GM23338 (cell line): ENCODE measurements around the gene SERAC1. TPM values are rescaled to one million over a fixed set of nuclear protein-coding genes. Genes with fewer than 3 reads are reported as not detected.

Experiments used
- ATAC-seq: fragments of 200-7000 bp; cut with Tn5 transposase; 3 replicates; pipeline ENCODE4 v1.9.1; 2020
- DNase-seq: peaks from one replicate; pipeline ENCODE4 v3.0.0-alpha.2; 2015; ENCODE audit warnings: low spot score
- H2AFZ ChIP-seq: fragments of 200-600 bp; sonication (generic); 2 replicates; pipeline ENCODE4 v1.8.0; 2016; ENCODE audit warnings: antibody characterized with exemption, mild to moderate bottlenecking, moderate library complexity
- H3F3A ChIP-seq: fragments of 200-600 bp; sonication (generic); replicated peaks from 2 replicates; pipeline ENCODE4 v1.8.0; 2017; ENCODE audit warnings: antibody characterized with exemption, mixed run types, low read depth
- H3K27ac ChIP-seq: fragments of 200-600 bp; sonication (generic); 2 replicates; pipeline ENCODE4 v1.6.1; 2016; ENCODE audit warnings: low read depth
- H3K27me3 ChIP-seq: fragments of 200-600 bp; sonication (generic); 2 replicates; pipeline ENCODE4 v1.8.0; 2016; ENCODE audit warnings: mild to moderate bottlenecking, mixed run types, moderate library complexity; ENCODE audit not compliant: insufficient read depth
- H3K36me3 ChIP-seq: fragments of 200-600 bp; sonication (generic); 2 replicates; pipeline ENCODE4 v1.8.0; 2016; ENCODE audit warnings: mild to moderate bottlenecking; ENCODE audit not compliant: insufficient read depth
- H3K4me1 ChIP-seq: fragments of 200-600 bp; sonication (generic); 2 replicates; pipeline ENCODE4 v1.8.0; 2016; ENCODE audit warnings: mild to moderate bottlenecking, moderate library complexity; ENCODE audit not compliant: insufficient read depth
- H3K4me2 ChIP-seq: fragments of 200-600 bp; sonication (generic); 2 replicates; pipeline ENCODE4 v1.7.1; 2017; ENCODE audit warnings: mixed run types
- H3K4me3 ChIP-seq: fragments of 200-600 bp; sonication (generic); 2 replicates; pipeline ENCODE4 v1.6.1; 2016; ENCODE audit warnings: mixed run types
- H3K79me2 ChIP-seq: fragments of 200-600 bp; sonication (generic); replicated peaks from 2 replicates; pipeline ENCODE4 v1.8.0; 2017; ENCODE audit warnings: mild to moderate bottlenecking; ENCODE audit not compliant: insufficient read depth
- H3K9me2 ChIP-seq: fragments of 200-600 bp; sonication (generic); 2 replicates; pipeline ENCODE4 v1.8.0; 2017; ENCODE audit not compliant: insufficient read depth
- H4K20me1 ChIP-seq: fragments of 200-600 bp; sonication (generic); replicated peaks from 2 replicates; pipeline ENCODE4 v1.8.0; 2017; ENCODE audit warnings: mild to moderate bottlenecking; ENCODE audit not compliant: insufficient read depth
- H3K27ac Mint-ChIP-seq: 2 replicates; pipeline ENCODE4 v1.8.0; 2020; ENCODE audit warnings: inconsistent platforms, mild to moderate bottlenecking, moderate library complexity, mixed read lengths
- H3K27me3 Mint-ChIP-seq: 3 replicates; pipeline ENCODE4 v1.8.0; 2022; ENCODE audit warnings: low read depth, mild to moderate bottlenecking, moderate library complexity, mixed read lengths, inconsistent platforms; ENCODE audit not compliant: insufficient read depth, poor library complexity
- H3K36me3 Mint-ChIP-seq: 3 replicates; pipeline ENCODE4 v1.8.0; 2021; ENCODE audit warnings: low read depth, mild to moderate bottlenecking, inconsistent platforms, moderate library complexity, mixed read lengths
- H3K4me1 Mint-ChIP-seq: 3 replicates; pipeline ENCODE4 v1.8.0; 2020; ENCODE audit warnings: mild to moderate bottlenecking, inconsistent platforms, mixed read lengths
- H3K4me3 Mint-ChIP-seq: 3 replicates; pipeline ENCODE4 v1.8.0; 2021; ENCODE audit warnings: moderate library complexity, mild to moderate bottlenecking, inconsistent platforms, mixed read lengths
- H3K9me3 Mint-ChIP-seq: 3 replicates; pipeline ENCODE4 v1.8.0; 2020; ENCODE audit warnings: moderate library complexity, mild to moderate bottlenecking, inconsistent platforms, mixed read lengths
- CREB1 ChIP-seq: fragments of 250-450 bp; sonication (Bioruptor Pico); IDR thresholded peaks from 2 replicates; pipeline ENCODE4 v1.5.0; 2020; ENCODE audit warnings: low read depth, mild to moderate bottlenecking, moderate library complexity
- EZH2 ChIP-seq: fragments of 200-600 bp; sonication (generic); IDR thresholded peaks from one replicate; pipeline ENCODE4 v1.8.0; 2017; ENCODE audit warnings: antibody characterized with exemption, mild to moderate bottlenecking, low read depth; ENCODE audit not compliant: unreplicated experiment
- JUNB ChIP-seq: IDR thresholded peaks from one replicate; pipeline ENCODE4 v1.6.1; 2016; ENCODE audit warnings: antibody characterized with exemption; ENCODE audit not compliant: unreplicated experiment
- NANOG ChIP-seq: IDR thresholded peaks from 2 replicates; pipeline ENCODE4 v1.6.1; 2016; ENCODE audit warnings: antibody characterized with exemption, borderline replicate concordance
- POLR2AphosphoS5 ChIP-seq: IDR thresholded peaks from 2 replicates; pipeline ENCODE4 v1.6.1; 2016; ENCODE audit warnings: antibody characterized with exemption, low read depth
- STAT1 ChIP-seq: IDR thresholded peaks from one replicate; pipeline ENCODE4 v1.6.1; 2016; ENCODE audit warnings: antibody characterized with exemption; ENCODE audit not compliant: unreplicated experiment
- ZNF114 ChIP-seq: fragments of 250-450 bp; sonication (Bioruptor Pico); IDR thresholded peaks from 2 replicates; pipeline ENCODE4 v1.5.0; 2020; ENCODE audit warnings: mild to moderate bottlenecking, moderate library complexity
- ZNF331 ChIP-seq: fragments of 250-450 bp; sonication (Bioruptor Pico); IDR thresholded peaks from 2 replicates; pipeline ENCODE4 v1.5.0; 2020; ENCODE audit warnings: low read depth, mild to moderate bottlenecking, moderate library complexity
- polyA plus RNA-seq: library from polyadenylated mRNA; unstranded; fragments of >200 nt; fragmentation: Nextera tagmentation; extraction: Ambion mirVana; gene quantifications from 2 replicates; pipeline ENCODE4 v1.2.1, GENCODE V29; 2016
- total RNA-seq: library from RNA; depleted of rRNA; stranded (reverse); fragments of >200 nt; shearing (Covaris generic); gene quantifications from 2 replicates; pipeline ENCODE4 v1.2.3, GENCODE V29; 2014
- TF ChIP-seq, protein P1 (sequence below), 2 experiments: fragments of 200-600 bp in 1 of 2; sonication (generic) in 1 of 2; conservative IDR thresholded peaks; 2 replicates each; pipeline versions ENCODE4 v1.5.1 to v1.6.1; 2016 to 2017; ENCODE audit warnings: antibody characterized with exemption in 2 of 2, low read depth in 2 of 2, mild to moderate bottlenecking in 2 of 2, moderate library complexity in 1 of 2
- TF ChIP-seq, protein P2 (sequence below): fragments of 250-450 bp; sonication (Bioruptor Pico); IDR thresholded peaks from 2 replicates; pipeline ENCODE4 v1.5.0; 2020; ENCODE audit warnings: mild to moderate bottlenecking, moderate library complexity
- TF ChIP-seq, protein P3 (sequence below): IDR thresholded peaks from 2 replicates; pipeline ENCODE4 v1.6.1; 2016; ENCODE audit warnings: antibody characterized with exemption

SERAC1 gene
- total and polyA plus RNA-seq, 2 experiments from 2014 or later: 5.1 to 8.4 TPM

DNA sequence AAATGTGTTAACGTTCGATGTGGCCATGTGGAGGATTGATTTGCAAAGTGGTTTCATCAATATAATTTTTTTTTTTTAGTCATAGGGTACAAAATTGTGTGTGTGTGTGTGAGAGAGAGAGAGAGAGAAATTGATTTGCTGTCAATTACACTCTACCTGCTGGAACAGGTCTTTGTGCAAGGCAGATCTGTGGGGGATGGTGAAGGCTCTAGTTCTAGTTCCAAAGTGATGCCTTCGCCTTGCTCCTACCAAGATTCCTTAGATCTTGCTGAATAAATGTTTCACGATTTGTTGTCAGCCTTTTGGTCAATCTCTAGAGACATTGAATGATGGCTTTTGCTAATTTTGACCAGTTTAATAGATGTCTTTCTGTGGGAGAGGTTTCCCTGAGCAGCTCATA lies 64.8 kb downstream of the SERAC1 start (continued):
- TF ChIP-seq NANOG: no peak
- TF ChIP-seq, protein P1, sequence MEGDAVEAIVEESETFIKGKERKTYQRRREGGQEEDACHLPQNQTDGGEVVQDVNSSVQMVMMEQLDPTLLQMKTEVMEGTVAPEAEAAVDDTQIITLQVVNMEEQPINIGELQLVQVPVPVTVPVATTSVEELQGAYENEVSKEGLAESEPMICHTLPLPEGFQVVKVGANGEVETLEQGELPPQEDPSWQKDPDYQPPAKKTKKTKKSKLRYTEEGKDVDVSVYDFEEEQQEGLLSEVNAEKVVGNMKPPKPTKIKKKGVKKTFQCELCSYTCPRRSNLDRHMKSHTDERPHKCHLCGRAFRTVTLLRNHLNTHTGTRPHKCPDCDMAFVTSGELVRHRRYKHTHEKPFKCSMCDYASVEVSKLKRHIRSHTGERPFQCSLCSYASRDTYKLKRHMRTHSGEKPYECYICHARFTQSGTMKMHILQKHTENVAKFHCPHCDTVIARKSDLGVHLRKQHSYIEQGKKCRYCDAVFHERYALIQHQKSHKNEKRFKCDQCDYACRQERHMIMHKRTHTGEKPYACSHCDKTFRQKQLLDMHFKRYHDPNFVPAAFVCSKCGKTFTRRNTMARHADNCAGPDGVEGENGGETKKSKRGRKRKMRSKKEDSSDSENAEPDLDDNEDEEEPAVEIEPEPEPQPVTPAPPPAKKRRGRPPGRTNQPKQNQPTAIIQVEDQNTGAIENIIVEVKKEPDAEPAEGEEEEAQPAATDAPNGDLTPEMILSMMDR (conservative IDR thresholded peaks at IDR 0.05; ENCODE audit: low read depth in 2 of 2): no peak

DNA sequence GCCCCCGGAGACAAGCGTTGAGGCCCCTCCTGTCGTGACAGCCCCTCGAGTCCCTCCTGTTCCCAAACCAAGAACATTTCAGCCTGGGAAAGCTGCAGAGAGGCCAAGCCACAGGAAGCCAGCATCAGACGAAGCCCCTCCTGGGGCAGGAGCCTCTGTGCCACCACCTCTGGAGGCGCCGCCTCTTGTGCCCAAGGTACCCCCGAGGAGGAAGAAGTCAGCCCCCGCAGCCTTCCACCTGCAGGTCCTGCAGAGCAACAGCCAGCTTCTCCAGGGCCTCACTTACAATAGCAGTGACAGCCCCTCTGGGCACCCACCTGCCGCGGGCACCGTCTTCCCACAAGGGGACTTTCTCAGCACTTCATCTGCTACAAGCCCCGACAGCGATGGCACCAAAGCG lies 72.4 kb downstream of the SERAC1 start:
- H4K20me1 ChIP-seq: no peaks in the 10 kb centered on the region; the same call in 1 of the 2 replicates
- no peaks in the 10 kb centered on the region for H3K9me2 ChIP-seq
- no peak overlapping the region for H3K4me2 ChIP-seq
- ATAC-seq (no peak), DNase-seq (no peak)
- Mint-ChIP-seq H3K4me1 (no peaks in the 10 kb centered on the region), H3K4me3 (no peak overlapping the region), H3K9me3 (no peaks in the 10 kb centered on the region), H3K36me3 (peaks cover 15% of the 10 kb centered on the region), H3K27ac (no peak overlapping the region), H3K27me3 (peaks cover 1% of the 10 kb centered on the region)
- H3K4me3 ChIP-seq: no peak overlapping the region
- no peaks in the 10 kb centered on the region for H3K4me1 ChIP-seq
- no peaks in the 10 kb centered on the region for H3F3A ChIP-seq
- H3K27me3 ChIP-seq: no peaks in the 10 kb centered on the region
- H3K79me2 ChIP-seq: no peaks in the 10 kb centered on the region
- no peak overlapping the region for H2AFZ ChIP-seq
- no peaks in the 10 kb centered on the region for H3K36me3 ChIP-seq
- H3K27ac ChIP-seq: no peak overlapping the region
- TF ChIP-seq STAT1: no peak
- TF ChIP-seq POLR2AphosphoS5: no peak
- TF ChIP-seq JUNB: no peak
- no peak for TF ChIP-seq EZH2
- TF ChIP-seq, protein P1 (conservative IDR thresholded peaks at IDR 0.05; ENCODE audit: low read depth in 2 of 2): no peak
- TF ChIP-seq, protein P2, sequence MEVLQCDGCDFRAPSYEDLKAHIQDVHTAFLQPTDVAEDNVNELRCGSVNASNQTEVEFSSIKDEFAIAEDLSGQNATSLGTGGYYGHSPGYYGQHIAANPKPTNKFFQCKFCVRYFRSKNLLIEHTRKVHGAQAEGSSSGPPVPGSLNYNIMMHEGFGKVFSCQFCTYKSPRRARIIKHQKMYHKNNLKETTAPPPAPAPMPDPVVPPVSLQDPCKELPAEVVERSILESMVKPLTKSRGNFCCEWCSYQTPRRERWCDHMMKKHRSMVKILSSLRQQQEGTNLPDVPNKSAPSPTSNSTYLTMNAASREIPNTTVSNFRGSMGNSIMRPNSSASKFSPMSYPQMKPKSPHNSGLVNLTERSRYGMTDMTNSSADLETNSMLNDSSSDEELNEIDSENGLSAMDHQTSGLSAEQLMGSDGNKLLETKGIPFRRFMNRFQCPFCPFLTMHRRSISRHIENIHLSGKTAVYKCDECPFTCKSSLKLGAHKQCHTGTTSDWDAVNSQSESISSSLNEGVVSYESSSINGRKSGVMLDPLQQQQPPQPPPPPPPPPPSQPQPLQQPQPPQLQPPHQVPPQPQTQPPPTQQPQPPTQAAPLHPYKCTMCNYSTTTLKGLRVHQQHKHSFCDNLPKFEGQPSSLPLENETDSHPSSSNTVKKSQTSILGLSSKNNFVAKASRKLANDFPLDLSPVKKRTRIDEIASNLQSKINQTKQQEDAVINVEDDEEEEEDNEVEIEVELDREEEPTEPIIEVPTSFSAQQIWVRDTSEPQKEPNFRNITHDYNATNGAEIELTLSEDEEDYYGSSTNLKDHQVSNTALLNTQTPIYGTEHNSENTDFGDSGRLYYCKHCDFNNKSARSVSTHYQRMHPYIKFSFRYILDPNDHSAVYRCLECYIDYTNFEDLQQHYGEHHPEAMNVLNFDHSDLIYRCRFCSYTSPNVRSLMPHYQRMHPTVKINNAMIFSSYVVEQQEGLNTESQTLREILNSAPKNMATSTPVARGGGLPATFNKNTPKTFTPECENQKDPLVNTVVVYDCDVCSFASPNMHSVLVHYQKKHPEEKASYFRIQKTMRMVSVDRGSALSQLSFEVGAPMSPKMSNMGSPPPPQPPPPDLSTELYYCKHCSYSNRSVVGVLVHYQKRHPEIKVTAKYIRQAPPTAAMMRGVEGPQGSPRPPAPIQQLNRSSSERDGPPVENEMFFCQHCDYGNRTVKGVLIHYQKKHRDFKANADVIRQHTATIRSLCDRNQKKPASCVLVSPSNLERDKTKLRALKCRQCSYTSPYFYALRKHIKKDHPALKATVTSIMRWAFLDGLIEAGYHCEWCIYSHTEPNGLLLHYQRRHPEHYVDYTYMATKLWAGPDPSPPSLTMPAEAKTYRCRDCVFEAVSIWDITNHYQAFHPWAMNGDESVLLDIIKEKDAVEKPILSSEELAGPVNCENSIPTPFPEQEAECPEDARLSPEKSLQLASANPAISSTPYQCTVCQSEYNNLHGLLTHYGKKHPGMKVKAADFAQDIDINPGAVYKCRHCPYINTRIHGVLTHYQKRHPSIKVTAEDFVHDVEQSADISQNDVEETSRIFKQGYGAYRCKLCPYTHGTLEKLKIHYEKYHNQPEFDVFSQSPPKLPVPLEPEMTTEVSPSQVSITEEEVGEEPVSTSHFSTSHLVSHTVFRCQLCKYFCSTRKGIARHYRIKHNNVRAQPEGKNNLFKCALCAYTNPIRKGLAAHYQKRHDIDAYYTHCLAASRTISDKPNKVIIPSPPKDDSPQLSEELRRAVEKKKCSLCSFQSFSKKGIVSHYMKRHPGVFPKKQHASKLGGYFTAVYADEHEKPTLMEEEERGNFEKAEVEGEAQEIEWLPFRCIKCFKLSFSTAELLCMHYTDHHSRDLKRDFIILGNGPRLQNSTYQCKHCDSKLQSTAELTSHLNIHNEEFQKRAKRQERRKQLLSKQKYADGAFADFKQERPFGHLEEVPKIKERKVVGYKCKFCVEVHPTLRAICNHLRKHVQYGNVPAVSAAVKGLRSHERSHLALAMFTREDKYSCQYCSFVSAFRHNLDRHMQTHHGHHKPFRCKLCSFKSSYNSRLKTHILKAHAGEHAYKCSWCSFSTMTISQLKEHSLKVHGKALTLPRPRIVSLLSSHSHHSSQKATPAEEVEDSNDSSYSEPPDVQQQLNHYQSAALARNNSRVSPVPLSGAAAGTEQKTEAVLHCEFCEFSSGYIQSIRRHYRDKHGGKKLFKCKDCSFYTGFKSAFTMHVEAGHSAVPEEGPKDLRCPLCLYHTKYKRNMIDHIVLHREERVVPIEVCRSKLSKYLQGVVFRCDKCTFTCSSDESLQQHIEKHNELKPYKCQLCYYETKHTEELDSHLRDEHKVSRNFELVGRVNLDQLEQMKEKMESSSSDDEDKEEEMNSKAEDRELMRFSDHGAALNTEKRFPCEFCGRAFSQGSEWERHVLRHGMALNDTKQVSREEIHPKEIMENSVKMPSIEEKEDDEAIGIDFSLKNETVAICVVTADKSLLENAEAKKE (CRISPR knock-in tag): no peak
- no peak for TF ChIP-seq ZNF114 (CRISPR knock-in tag)
- TF ChIP-seq, protein P3, sequence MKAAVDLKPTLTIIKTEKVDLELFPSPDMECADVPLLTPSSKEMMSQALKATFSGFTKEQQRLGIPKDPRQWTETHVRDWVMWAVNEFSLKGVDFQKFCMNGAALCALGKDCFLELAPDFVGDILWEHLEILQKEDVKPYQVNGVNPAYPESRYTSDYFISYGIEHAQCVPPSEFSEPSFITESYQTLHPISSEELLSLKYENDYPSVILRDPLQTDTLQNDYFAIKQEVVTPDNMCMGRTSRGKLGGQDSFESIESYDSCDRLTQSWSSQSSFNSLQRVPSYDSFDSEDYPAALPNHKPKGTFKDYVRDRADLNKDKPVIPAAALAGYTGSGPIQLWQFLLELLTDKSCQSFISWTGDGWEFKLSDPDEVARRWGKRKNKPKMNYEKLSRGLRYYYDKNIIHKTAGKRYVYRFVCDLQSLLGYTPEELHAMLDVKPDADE: no peak
- TF ChIP-seq NANOG: no peak
- TF ChIP-seq ZNF331 (CRISPR knock-in tag): no peak
- TF ChIP-seq CREB1 (CRISPR knock-in tag): no peak
